H9 (cell line): ENCODE measurements around the gene SMARCA2. TPM values are rescaled to one million over a fixed set of nuclear protein-coding genes. Genes with fewer than 3 reads are reported as not detected.

Source experiments
- DNase-seq: peaks from one replicate; pipeline ENCODE4 v3.0.0-alpha.2; 2017
- H2AFZ ChIP-seq: one replicate; pipeline ENCODE4 v1.6.1; 2013; ENCODE audit warnings: mild to moderate bottlenecking, low read length, control low read depth, moderate library complexity
- H2AK5ac ChIP-seq: 2 replicates; pipeline ENCODE4 v1.6.1; 2013; ENCODE audit warnings: low read length, control low read depth, mixed read lengths; ENCODE audit not compliant: insufficient read length
- H2BK120ac ChIP-seq: one replicate; pipeline ENCODE4 v1.6.1; 2013; ENCODE audit warnings: low read depth, mild to moderate bottlenecking, low read length, control low read depth, inconsistent platforms; ENCODE audit not compliant: poor library complexity, severe bottlenecking
- H2BK12ac ChIP-seq: 2 replicates; pipeline ENCODE4 v1.6.1; 2013; ENCODE audit warnings: low read length, control low read depth, mixed read lengths, low read depth; ENCODE audit not compliant: insufficient read length
- H2BK15ac ChIP-seq: 2 replicates; pipeline ENCODE4 v1.6.1; 2013; ENCODE audit warnings: low read depth, low read length, control low read depth
- H2BK20ac ChIP-seq: one replicate; pipeline ENCODE4 v1.6.1; 2013; ENCODE audit warnings: low read depth, mild to moderate bottlenecking, low read length, control low read depth, inconsistent platforms; ENCODE audit not compliant: poor library complexity, severe bottlenecking
- H2BK5ac ChIP-seq: 2 replicates; pipeline ENCODE4 v1.6.1; 2013; ENCODE audit warnings: low read length, control low read depth, mixed read lengths; ENCODE audit not compliant: insufficient read length
- H3K14ac ChIP-seq: 2 replicates; pipeline ENCODE4 v1.6.1; 2013; ENCODE audit warnings: low read length, control low read depth; ENCODE audit not compliant: insufficient read depth
- H3K18ac ChIP-seq: 2 replicates; pipeline ENCODE4 v1.6.1; 2013; ENCODE audit warnings: low read depth, mild to moderate bottlenecking, mixed read lengths, low read length, control low read depth; ENCODE audit not compliant: insufficient read length
- H3K23ac ChIP-seq: 2 replicates; pipeline ENCODE4 v1.6.1; 2013; ENCODE audit warnings: low read length, control low read depth, mixed read lengths, low read depth; ENCODE audit not compliant: insufficient read length
- H3K23me2 ChIP-seq: 2 replicates; pipeline ENCODE4 v1.6.1; 2013; ENCODE audit warnings: low read depth, mild to moderate bottlenecking, mixed read lengths, low read length, control low read depth; ENCODE audit not compliant: insufficient read length, poor library complexity, severe bottlenecking
- H3K27ac ChIP-seq: 2 replicates; pipeline ENCODE4 v1.5.1; 2013; ENCODE audit warnings: low read length, control low read depth, mixed read lengths, low read depth; ENCODE audit not compliant: insufficient read length
- H3K27me3 ChIP-seq: 2 replicates; pipeline ENCODE4 v1.6.1; 2013; ENCODE audit warnings: low read length, control low read depth, inconsistent platforms; ENCODE audit not compliant: insufficient read depth
- H3K4ac ChIP-seq: 2 replicates; pipeline ENCODE4 v1.6.1; 2013; ENCODE audit warnings: low read depth, mild to moderate bottlenecking, control low read depth, inconsistent platforms, low read length, moderate library complexity
- H3K4me1 ChIP-seq: 2 replicates; pipeline ENCODE4 v1.6.1; 2013; ENCODE audit warnings: low read length, control low read depth, inconsistent platforms; ENCODE audit not compliant: insufficient read depth
- H3K4me2 ChIP-seq: 2 replicates; pipeline ENCODE4 v1.6.1; 2013; ENCODE audit warnings: low read length, control low read depth, mixed read lengths; ENCODE audit not compliant: insufficient read length, insufficient read depth
- H3K56ac ChIP-seq: 2 replicates; pipeline ENCODE4 v1.6.1; 2013; ENCODE audit warnings: low read depth, mild to moderate bottlenecking, mixed read lengths, low read length, control low read depth; ENCODE audit not compliant: insufficient read length
- H3K79me1 ChIP-seq: 2 replicates; pipeline ENCODE4 v1.6.1; 2013; ENCODE audit warnings: low read depth, mild to moderate bottlenecking, moderate library complexity, low read length, control low read depth, inconsistent platforms; ENCODE audit not compliant: insufficient read depth, poor library complexity, severe bottlenecking
- H3K79me2 ChIP-seq: 2 replicates; pipeline ENCODE4 v1.6.1; 2013; ENCODE audit warnings: low read length, control low read depth, inconsistent platforms; ENCODE audit not compliant: insufficient read depth
- H3K9ac ChIP-seq: 2 replicates; pipeline ENCODE4 v1.6.1; 2013; ENCODE audit warnings: low read length, control low read depth, mixed read lengths; ENCODE audit not compliant: insufficient read length; ENCODE audit errors: extremely low read depth
- H3K9me3 ChIP-seq: one replicate; pipeline ENCODE4 v1.6.1; 2013; ENCODE audit warnings: low read depth, low read length, inconsistent platforms; ENCODE audit not compliant: control insufficient read depth
- H3T11ph ChIP-seq: one replicate; pipeline ENCODE4 v1.6.1; 2013; ENCODE audit warnings: mild to moderate bottlenecking, low read length, control low read depth, inconsistent platforms
- H4K20me1 ChIP-seq: one replicate; pipeline ENCODE4 v1.6.1; 2013; ENCODE audit not compliant: control insufficient read depth, insufficient read length, insufficient read depth
- H4K5ac ChIP-seq: 2 replicates; pipeline ENCODE4 v1.6.1; 2013; ENCODE audit warnings: low read depth, mild to moderate bottlenecking, mixed read lengths, low read length, control low read depth; ENCODE audit not compliant: insufficient read length
- H4K8ac ChIP-seq: replicated peaks from 2 replicates; pipeline ENCODE4 v1.6.1; 2013; ENCODE audit warnings: low read length, control low read depth, mixed read lengths, low read depth; ENCODE audit not compliant: insufficient read length
- H4K91ac ChIP-seq: 2 replicates; pipeline ENCODE4 v1.6.1; 2013; ENCODE audit warnings: low read depth, mild to moderate bottlenecking, moderate library complexity, mixed read lengths, low read length, control low read depth; ENCODE audit not compliant: insufficient read length
- H3K27ac Mint-ChIP-seq, 3 experiments: 2 replicates in 2 of 3; 3 replicates in 1 of 3; pipeline ENCODE4 v1.8.0; 2020 to 2021; ENCODE audit warnings: mixed read lengths in 3 of 3, mild to moderate bottlenecking in 1 of 3, moderate library complexity in 1 of 3
- H3K27me3 Mint-ChIP-seq: 2 replicates; pipeline ENCODE4 v1.8.0; 2021; ENCODE audit warnings: low read depth, mild to moderate bottlenecking, moderate library complexity, mixed read lengths
- H3K36me3 Mint-ChIP-seq, 3 experiments: 2 replicates in 2 of 3; 3 replicates in 1 of 3; pipeline ENCODE4 v1.8.0; 2020 to 2021; ENCODE audit warnings: low read depth in 3 of 3, mixed read lengths in 3 of 3; ENCODE audit not compliant: insufficient read depth in 1 of 3
- H3K4me1 Mint-ChIP-seq, 2 experiments: 2 replicates each; pipeline ENCODE4 v1.8.0; 2020; ENCODE audit warnings: mixed read lengths in 2 of 2
- H3K4me3 Mint-ChIP-seq, 2 experiments: 2 replicates in 1 of 2; 3 replicates in 1 of 2; pipeline ENCODE4 v1.8.0; 2020 to 2021; ENCODE audit warnings: mild to moderate bottlenecking in 2 of 2, mixed read lengths in 2 of 2, moderate library complexity in 1 of 2
- H3K9me3 Mint-ChIP-seq, 2 experiments: 2 replicates in 1 of 2; 3 replicates in 1 of 2; pipeline ENCODE4 v1.8.0; 2020; ENCODE audit warnings: mild to moderate bottlenecking in 2 of 2, mixed read lengths in 2 of 2, moderate library complexity in 1 of 2
- CTCF ChIP-seq: fragments of 200-600 bp; sonication (generic); conservative IDR thresholded peaks from 3 replicates; pipeline ENCODE4 v1.8.0; 2021; ENCODE audit warnings: antibody characterized with exemption, mild to moderate bottlenecking
- WGBS: extraction: QIAGEN DNeasy Blood & Tissue Kit; methylation state at CpG from one replicate; pipeline ENCODE4 v1.1.7; 2013; ENCODE audit warnings: missing lambda C conversion rate, low lambda C conversion rate, mixed read lengths; ENCODE audit not compliant: insufficient read length; ENCODE audit errors: extremely low coverage; 5-methylcytosine and 5-hydroxymethylcytosine counted together
- total RNA-seq: library from RNA; stranded (reverse); gene quantifications from 2 replicates; pipeline ENCODE4 v1.2.1, GENCODE V29; 2021

SMARCA2 gene
- total RNA-seq, 1 experiment from 2014 or later = 15.3 TPM

GRCh38 chr9:2199999-2200796 lies 185.1 kb downstream of the SMARCA2 start:
- Mint-ChIP-seq H3K27me3 (no peaks in the 10 kb centered on the region), H3K9me3 (peaks cover 42 to 56% of the 10 kb centered on the region in 2 experiments), H3K4me3 (no peak overlapping the region), H3K36me3 (peaks cover 31 to 63% (median 35%) of the 10 kb centered on the region in 3 experiments), H3K27ac (peak overlapping the region; percentile 35 to 92 (median 82); a peak in 6 of 7 replicates), H3K4me1 (peaks cover 23 to 46% of the 10 kb centered on the region in 2 experiments)
- 0 out of 2 replicates have a peak, but pooled peaks cover 2% of the 10 kb centered on the region for H3K4me1 ChIP-seq
- WGBS = no CpG with 5 or more reads among the region's 7 CpGs
- no peak overlapping the region for H2AFZ ChIP-seq
- H3K14ac ChIP-seq = no peak overlapping the region
- no peak overlapping the region for H2BK5ac ChIP-seq
- H2BK20ac ChIP-seq = no peak overlapping the region
- no peak overlapping the region for H2AK5ac ChIP-seq
- H3K79me2 ChIP-seq = no peaks in the 10 kb centered on the region
- peaks cover 3% of the 10 kb centered on the region for H3K9me3 ChIP-seq
- H3K23me2 ChIP-seq = no peaks in the 10 kb centered on the region
- H3K18ac ChIP-seq = no peak overlapping the region
- no peaks in the 10 kb centered on the region for H3K79me1 ChIP-seq
- H4K20me1 ChIP-seq = no peaks in the 10 kb centered on the region
- H3K4ac ChIP-seq = no peak overlapping the region
- H3K4me2 ChIP-seq = no peak overlapping the region
- H4K8ac ChIP-seq = no peak overlapping the region
- H2BK12ac ChIP-seq = no peak overlapping the region
- no peak overlapping the region for H3K27ac ChIP-seq
- H3K56ac ChIP-seq = no peak overlapping the region
- peak; percentile 46; the same call in 2 of the 3 replicates for TF ChIP-seq CTCF
- H2BK120ac ChIP-seq = no peak overlapping the region
- H3T11ph ChIP-seq = no peak overlapping the region
- no peak overlapping the region for H4K5ac ChIP-seq
- no peak overlapping the region for H3K23ac ChIP-seq
- no peaks in the 10 kb centered on the region for H3K27me3 ChIP-seq
- no peak overlapping the region for H3K9ac ChIP-seq
- no peak overlapping the region for H4K91ac ChIP-seq
- no peak overlapping the region for H2BK15ac ChIP-seq
- DNase-seq = peak; percentile 59
